Heart left ventricle (tissue), 13 donors: ENCODE data around the gene FAM131A.

Experiments used
- POLR2A ChIP-seq, 2 donors: fragments of 450-650 bp; IDR thresholded peaks; one replicate each; pipeline ENCODE4 v1.6.1; 2017; ENCODE audit warnings: antibody characterized with exemption in 2 of 2, mild to moderate bottlenecking in 2 of 2, moderate library complexity in 2 of 2
- TF ChIP-seq, protein P1 (sequence below), 12 donors: fragments of 200-600 bp; sonication (generic) in 4 of 12; IDR thresholded peaks; one replicate each; pipeline versions ENCODE4 v1.5.0 to v1.8.0; 2018 to 2022; ENCODE audit warnings: antibody characterized with exemption in 12 of 12, mild to moderate bottlenecking in 5 of 12
- donor health status: ischemic (EF 13 %, LVEDD 7.1; RV severe dilation, severe dysfunction).
- donor health status: DM: no; HTN: yes; CAD: no.
- donor health status: DM: no; HTN: no; CAD: no.
- donor health status: ischemic (EF 25% LVEDD 6.9; RV normal size, moderate dysfunction).
- donor health status: ischemic (EF 25% LVEDD 5.7; RV mildly dilated, moderate dysfunction).
- donor health status: ischemic (EF 35%, LVEDD 5.7; RV mildly dilated, moderate dysfunction).
- donor health status: nonischemic (EF 11% LVEDD 7.7; RV severe dilation, severe dysfunction).
- donor health status: DM: yes; HTN: yes; CAD: no.
- donor health status: PGD.
- donor health status: ischemic (EF 29% LVEDD 5.4; RV normal size, mild dysfunction).
- donor health status: nonischemic (EF 23%, LVEDD 6.1; RV moderate dilation, normal function).

DNA sequence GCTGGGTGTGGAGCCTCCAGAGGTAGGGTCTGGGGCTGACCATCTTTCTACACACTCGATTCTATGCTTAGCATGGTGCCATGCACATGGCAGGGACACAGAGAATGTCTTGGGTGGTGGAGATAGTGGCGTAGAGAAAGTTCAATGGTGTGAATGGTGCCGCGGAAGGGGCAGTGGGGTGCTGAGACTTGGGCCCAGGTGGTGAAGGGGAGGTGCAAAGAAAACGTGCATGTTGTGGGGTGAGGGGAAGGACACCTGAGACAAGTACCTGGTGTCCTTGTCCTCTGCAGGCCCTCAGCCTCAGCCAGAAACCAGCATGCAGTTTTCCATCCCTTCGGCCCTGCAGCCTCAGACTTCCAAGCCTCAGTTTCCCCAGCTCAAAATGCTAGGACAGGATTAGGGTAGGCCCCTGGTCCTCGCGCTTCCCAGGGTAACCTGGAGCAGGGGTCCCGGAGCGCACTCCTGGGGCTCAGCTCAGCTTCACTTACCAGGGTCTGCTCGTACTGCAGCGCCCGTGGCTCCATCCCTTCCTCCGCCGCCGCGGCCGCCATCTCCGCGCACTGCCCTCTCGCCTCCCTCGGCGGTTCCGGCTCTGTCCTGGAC is 23.6 kb downstream of the FAM131A start:
- TF ChIP-seq, protein P1, sequence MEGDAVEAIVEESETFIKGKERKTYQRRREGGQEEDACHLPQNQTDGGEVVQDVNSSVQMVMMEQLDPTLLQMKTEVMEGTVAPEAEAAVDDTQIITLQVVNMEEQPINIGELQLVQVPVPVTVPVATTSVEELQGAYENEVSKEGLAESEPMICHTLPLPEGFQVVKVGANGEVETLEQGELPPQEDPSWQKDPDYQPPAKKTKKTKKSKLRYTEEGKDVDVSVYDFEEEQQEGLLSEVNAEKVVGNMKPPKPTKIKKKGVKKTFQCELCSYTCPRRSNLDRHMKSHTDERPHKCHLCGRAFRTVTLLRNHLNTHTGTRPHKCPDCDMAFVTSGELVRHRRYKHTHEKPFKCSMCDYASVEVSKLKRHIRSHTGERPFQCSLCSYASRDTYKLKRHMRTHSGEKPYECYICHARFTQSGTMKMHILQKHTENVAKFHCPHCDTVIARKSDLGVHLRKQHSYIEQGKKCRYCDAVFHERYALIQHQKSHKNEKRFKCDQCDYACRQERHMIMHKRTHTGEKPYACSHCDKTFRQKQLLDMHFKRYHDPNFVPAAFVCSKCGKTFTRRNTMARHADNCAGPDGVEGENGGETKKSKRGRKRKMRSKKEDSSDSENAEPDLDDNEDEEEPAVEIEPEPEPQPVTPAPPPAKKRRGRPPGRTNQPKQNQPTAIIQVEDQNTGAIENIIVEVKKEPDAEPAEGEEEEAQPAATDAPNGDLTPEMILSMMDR (IDR thresholded peaks at IDR 0.05): no peak
- TF ChIP-seq POLR2A (IDR thresholded peaks at IDR 0.05): no peak
